ENCODE results near the gene MRPL41. TPM values are rescaled to one million over a fixed set of nuclear protein-coding genes. Genes with fewer than 3 reads are reported as not detected.
A peak's percentile ranks its signal among the peaks of the same experiment; 100 is the strongest.
"Not testable (repeated sequence)": the region's sequence is repeated elsewhere in the genome, so short reads cannot be mapped to it uniquely, and the experiment has no call there.

MRPL41 gene
- total RNA-seq, 1 donor from 2014 or later: 30.2 TPM

DNA sequence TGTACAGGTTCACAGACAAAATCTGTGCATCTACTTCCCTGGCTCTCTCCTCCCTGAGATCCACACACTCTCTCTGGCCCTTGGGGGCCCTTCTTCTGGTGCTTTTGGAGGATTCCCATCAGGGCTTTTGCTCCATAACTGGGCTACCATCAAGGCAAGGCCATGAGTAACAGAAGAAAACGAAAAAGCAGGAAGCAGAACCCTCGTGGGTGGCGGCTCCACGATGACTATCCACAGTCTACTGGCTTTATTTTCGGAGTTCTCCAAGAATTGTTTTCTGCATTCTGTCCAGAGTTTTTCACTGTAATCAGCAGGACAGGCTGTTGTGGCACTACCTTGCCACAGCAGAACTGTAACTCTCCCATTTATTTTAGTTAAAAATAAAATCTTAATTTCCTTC is 21.3 kb upstream of the MRPL41 start:
- Mint-ChIP-seq H3K36me3 (ENCODE audit: insufficient read depth) (no peaks in the 10 kb centered on the region), H3K27me3 (peaks cover 4% of the 10 kb centered on the region), H3K4me3 (ENCODE audit: low read depth) (no peak overlapping the region), H3K27ac (no peak overlapping the region), H3K9me3 (ENCODE audit: low read depth) (peaks cover 5% of the 10 kb centered on the region), H3K4me1 (ENCODE audit: low read depth) (peaks cover 7% of the 10 kb centered on the region)
- no peak for TF ChIP-seq CTCF (IDR thresholded peaks at IDR 0.05; ENCODE audit: unreplicated experiment)
- no peak for DNase-seq (ENCODE audit: low spot score, unreplicated experiment)

GRCh38 chr9:137531099-137531765 is 20.4 kb upstream of the MRPL41 start:
- H3K27me3 Mint-ChIP-seq: peaks cover 4% of the 10 kb centered on the region
- H3K4me1 Mint-ChIP-seq (ENCODE audit: low read depth): peaks cover 7% of the 10 kb centered on the region
- H3K4me3 Mint-ChIP-seq (ENCODE audit: low read depth): no peak overlapping the region
- TF ChIP-seq CTCF (IDR thresholded peaks at IDR 0.05; ENCODE audit: unreplicated experiment): no peak
- DNase-seq (ENCODE audit: low spot score, unreplicated experiment): no peak
- H3K27ac Mint-ChIP-seq: no peak overlapping the region
- no peaks in the 10 kb centered on the region for H3K36me3 Mint-ChIP-seq (ENCODE audit: insufficient read depth)
- H3K9me3 Mint-ChIP-seq (ENCODE audit: low read depth): peaks cover 5% of the 10 kb centered on the region

DNA sequence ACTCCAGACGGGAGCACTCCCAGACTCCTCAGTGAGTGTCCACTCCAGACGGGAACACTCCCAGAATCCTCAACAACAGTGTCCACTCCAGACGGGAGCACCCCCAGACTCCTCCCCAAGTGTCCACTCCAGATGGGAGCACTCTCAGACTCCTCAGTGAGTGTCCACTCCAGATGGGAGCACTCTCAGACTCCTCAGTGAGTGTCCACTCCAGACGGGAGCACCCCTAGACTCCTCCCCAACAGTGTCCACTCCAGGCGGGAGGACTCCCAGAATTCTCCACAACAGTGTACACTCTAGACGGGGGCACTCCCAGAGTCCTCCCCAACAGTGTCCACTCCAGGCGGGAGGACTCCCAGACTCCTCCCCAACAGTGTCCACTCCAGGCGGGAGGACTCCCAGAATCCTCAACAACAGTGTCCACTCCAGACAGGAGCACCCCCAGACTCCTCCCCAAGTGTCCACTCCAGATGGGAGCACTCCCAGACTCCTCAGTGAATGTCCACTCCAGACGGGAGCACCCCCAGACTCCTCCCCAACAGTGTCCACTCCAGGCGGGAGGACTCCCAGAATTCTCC is 18.7 kb upstream of the MRPL41 start:
- H3K36me3 Mint-ChIP-seq (ENCODE audit: insufficient read depth); H3K9me3 Mint-ChIP-seq (ENCODE audit: low read depth); H3K27me3 Mint-ChIP-seq; H3K4me1 Mint-ChIP-seq (ENCODE audit: low read depth); DNase-seq (ENCODE audit: low spot score, unreplicated experiment); H3K4me3 Mint-ChIP-seq (ENCODE audit: low read depth): not testable (repeated sequence)
- H3K27ac Mint-ChIP-seq: peak overlapping the region; percentile 49

DNA sequence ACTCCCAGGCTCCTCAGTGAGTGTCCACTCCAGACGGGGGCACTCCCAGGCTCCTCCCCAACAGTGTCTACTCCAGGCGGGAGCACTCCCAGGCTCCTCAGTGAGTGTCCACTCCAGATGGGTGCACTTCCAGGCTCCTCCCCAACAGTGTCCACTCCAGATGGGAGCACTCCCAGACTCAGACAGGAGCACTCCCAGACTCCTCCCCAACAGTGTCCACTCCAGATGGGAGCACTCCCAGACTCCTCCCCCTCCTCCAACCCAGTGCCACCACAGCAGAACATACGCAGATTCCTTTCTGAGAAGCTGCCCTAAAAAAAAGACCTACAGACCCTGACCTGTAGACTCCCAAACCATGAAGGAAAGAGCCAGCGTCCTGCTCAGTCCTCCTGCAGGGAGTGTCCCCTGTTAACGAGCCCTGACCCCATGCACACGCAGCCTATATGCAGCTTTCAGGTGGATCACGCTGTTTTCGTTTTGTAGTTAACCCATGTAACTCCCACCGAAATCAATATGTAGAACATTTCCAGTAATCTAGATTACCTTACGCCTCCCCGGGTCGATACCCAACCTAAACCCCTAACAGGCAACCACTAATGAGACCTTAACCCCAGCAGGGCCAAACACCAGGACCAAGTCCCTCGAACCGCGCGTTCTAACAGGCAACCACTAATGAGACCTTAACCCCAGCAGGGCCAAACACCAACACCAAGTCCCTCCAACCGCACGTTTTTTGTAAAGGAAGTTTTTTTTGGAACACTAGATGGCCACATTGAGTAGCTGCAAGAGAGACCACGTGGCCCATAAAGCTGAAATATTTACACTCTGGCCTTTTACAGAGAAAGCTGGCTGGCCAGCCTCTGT is 17.2 kb upstream of the MRPL41 start:
- Mint-ChIP-seq H3K9me3 (ENCODE audit: low read depth) (peaks cover 5% of the 10 kb centered on the region), H3K4me1 (ENCODE audit: low read depth) (peaks cover 7% of the 10 kb centered on the region), H3K36me3 (ENCODE audit: insufficient read depth) (no peaks in the 10 kb centered on the region), H3K4me3 (ENCODE audit: low read depth) (no peak overlapping the region), H3K27ac (peak overlapping the region; percentile 73), H3K27me3 (no peaks in the 10 kb centered on the region)
- TF ChIP-seq CTCF (IDR thresholded peaks at IDR 0.05; ENCODE audit: unreplicated experiment): peak; percentile 67
- DNase-seq (ENCODE audit: low spot score, unreplicated experiment): no peak

DNA sequence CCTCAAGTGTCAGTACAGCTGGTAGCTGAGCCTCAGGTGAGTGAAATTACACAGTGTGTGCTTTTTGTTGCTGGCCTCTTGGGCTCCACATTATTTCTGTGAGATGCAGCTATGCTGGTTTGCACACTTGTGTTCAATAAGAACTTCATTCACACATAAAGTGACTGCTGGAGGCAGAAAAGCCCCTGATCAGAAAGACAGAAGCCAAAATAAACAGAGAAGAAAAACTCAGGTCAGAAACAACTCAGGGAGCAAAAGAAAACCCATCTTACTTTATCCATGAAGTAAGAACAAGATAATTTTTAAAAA is 16.6 kb upstream of the MRPL41 start:
- no peak overlapping the region for H3K4me3 Mint-ChIP-seq (ENCODE audit: low read depth)
- peak overlapping the region; percentile 73 for H3K27ac Mint-ChIP-seq
- no peaks in the 10 kb centered on the region for H3K27me3 Mint-ChIP-seq
- no peaks in the 10 kb centered on the region for H3K36me3 Mint-ChIP-seq (ENCODE audit: insufficient read depth)
- DNase-seq (ENCODE audit: low spot score, unreplicated experiment): no peak
- peaks cover 5% of the 10 kb centered on the region for H3K9me3 Mint-ChIP-seq (ENCODE audit: low read depth)
- H3K4me1 Mint-ChIP-seq (ENCODE audit: low read depth): peaks cover 7% of the 10 kb centered on the region
- TF ChIP-seq CTCF (IDR thresholded peaks at IDR 0.05; ENCODE audit: unreplicated experiment): no peak

GRCh38 chr9:137536594-137537131 is 15.0 kb upstream of the MRPL41 start:
- H3K9me3 Mint-ChIP-seq (ENCODE audit: low read depth); H3K4me3 Mint-ChIP-seq (ENCODE audit: low read depth): not testable (repeated sequence)

More at GRCh38 chr9:137536594-137537131, 15.0 kb upstream of the MRPL41 start:
- not testable (repeated sequence) for H3K4me1 Mint-ChIP-seq (ENCODE audit: low read depth); H3K27me3 Mint-ChIP-seq; H3K27ac Mint-ChIP-seq; DNase-seq (ENCODE audit: low spot score, unreplicated experiment); H3K36me3 Mint-ChIP-seq (ENCODE audit: insufficient read depth)
